Panc1 (cell line): ENCODE results near the gene FAM117B. TPM values are rescaled to one million over a fixed set of nuclear protein-coding genes. Genes with fewer than 3 reads are reported as not detected.

Source experiments
- ATAC-seq: fragments of 200-7000 bp; cut with Tn5 transposase; 2 replicates; pipeline ENCODE4 v1.9.1; 2020; ENCODE audit warnings: mild to moderate bottlenecking, moderate library complexity
- BruUV-seq: library from RNA; stranded (reverse); fragments of 400-500 nt; replicated peaks from 2 replicates; lab custom pipeline; 2021; lab: Mats Ljungman, UMichigan
- CTCF ChIA-PET: fragments of 300-600 bp; sonication (Branson Sonifier 250); formaldehyde crosslinking; loops from one replicate; lab custom pipeline; 2022; ENCODE audit warnings: antibody characterized with exemption; lab: Charles Lee
- POLR2A ChIA-PET: fragments of 300-600 bp; sonication (Branson Sonifier 250); formaldehyde crosslinking; loops from one replicate; lab custom pipeline; 2022; ENCODE audit warnings: antibody characterized with exemption; lab: Charles Lee
- DNase-seq: peaks from one replicate; pipeline ENCODE4 v3.0.0-alpha.2; 2010; ENCODE audit warnings: low read depth, low spot score
- H3K27ac ChIP-seq: 2 replicates; pipeline ENCODE4 v1.5.1; 2011; ENCODE audit warnings: mild to moderate bottlenecking, low read length, inconsistent platforms
- H3K27me3 ChIP-seq: fragments of 200-500 bp; sonication (Bioruptor generic); 2 replicates; pipeline ENCODE4 v1.6.0; 2014; ENCODE audit warnings: low read length, inconsistent platforms; ENCODE audit not compliant: control insufficient read depth, insufficient read depth
- H3K36me3 ChIP-seq: fragments of 200-500 bp; sonication (Bioruptor generic); 2 replicates; pipeline ENCODE4 v1.5.1; 2014; ENCODE audit warnings: inconsistent platforms, mild to moderate bottlenecking, low read length, moderate library complexity; ENCODE audit not compliant: control insufficient read depth, insufficient read depth
- H3K4me1 ChIP-seq: 2 replicates; pipeline ENCODE4 v1.5.1; 2011; ENCODE audit warnings: inconsistent platforms, mild to moderate bottlenecking, low read length, moderate library complexity; ENCODE audit not compliant: control insufficient read depth, insufficient read depth
- H3K4me3 ChIP-seq, 2 experiments: 2 replicates each; pipeline ENCODE4 v1.5.1; 2011 to 2012; ENCODE audit warnings: low read depth in 2 of 2, low read length in 2 of 2, mild to moderate bottlenecking in 2 of 2, inconsistent platforms in 1 of 2, moderate library complexity in 1 of 2
- H3K9me3 ChIP-seq: fragments of 200-500 bp; sonication (Bioruptor generic); 2 replicates; pipeline ENCODE4 v1.5.1; 2014; ENCODE audit warnings: low read depth, mild to moderate bottlenecking, inconsistent platforms, low read length, moderate library complexity; ENCODE audit not compliant: control insufficient read depth, insufficient read depth
- POLR2AphosphoS5 ChIP-seq: IDR thresholded peaks from 2 replicates; pipeline ENCODE4 v1.6.1; 2012; ENCODE audit warnings: mild to moderate bottlenecking, low read depth, low read length, moderate library complexity
- SIN3A ChIP-seq: IDR thresholded peaks from 2 replicates; pipeline ENCODE4 v1.6.1; 2012; ENCODE audit warnings: low read depth, mild to moderate bottlenecking, low read length, moderate library complexity, borderline replicate concordance; ENCODE audit not compliant: insufficient read depth
- TCF7L2 ChIP-seq: IDR thresholded peaks from 2 replicates; pipeline ENCODE4 v1.6.1; 2011; ENCODE audit warnings: mild to moderate bottlenecking, low read depth, low read length, inconsistent platforms
- in situ Hi-C: cut with HindIII; loops from 2 replicates; pipeline ENCODE4 v1.10.0; 2016; ENCODE audit warnings: low sequenced_read_pairs, low pct_unique_long_range_greater_than_20kb
- intact Hi-C: fragments of 100-400 bp; cut with micrococcal nuclease; formaldehyde crosslinking; loops from one replicate; pipeline ENCODE4 v1.10.0; 2022; ENCODE audit not compliant: unreplicated experiment
- total RNA-seq: library from RNA; stranded (reverse); gene quantifications from one replicate; pipeline ENCODE4 v1.2.1, GENCODE V29; 2021; ENCODE audit not compliant: unreplicated experiment
- TF ChIP-seq, protein P1 (sequence below), 2 experiments: IDR thresholded peaks; 2 replicates each; pipeline ENCODE4 v1.6.1; 2011 to 2012; ENCODE audit warnings: low read depth in 2 of 2, control low read depth in 1 of 2, low read length in 1 of 2, mild to moderate bottlenecking in 1 of 2, moderate library complexity in 1 of 2; ENCODE audit not compliant: insufficient read depth in 1 of 2
- TF ChIP-seq, protein P2 (sequence below): fragments of 450-650 bp; IDR thresholded peaks from 2 replicates; pipeline ENCODE4 v1.5.1; 2017; ENCODE audit warnings: mild to moderate bottlenecking

FAM117B gene
- total RNA-seq, 1 experiment from 2014 or later, result 7.8 TPM

DNA sequence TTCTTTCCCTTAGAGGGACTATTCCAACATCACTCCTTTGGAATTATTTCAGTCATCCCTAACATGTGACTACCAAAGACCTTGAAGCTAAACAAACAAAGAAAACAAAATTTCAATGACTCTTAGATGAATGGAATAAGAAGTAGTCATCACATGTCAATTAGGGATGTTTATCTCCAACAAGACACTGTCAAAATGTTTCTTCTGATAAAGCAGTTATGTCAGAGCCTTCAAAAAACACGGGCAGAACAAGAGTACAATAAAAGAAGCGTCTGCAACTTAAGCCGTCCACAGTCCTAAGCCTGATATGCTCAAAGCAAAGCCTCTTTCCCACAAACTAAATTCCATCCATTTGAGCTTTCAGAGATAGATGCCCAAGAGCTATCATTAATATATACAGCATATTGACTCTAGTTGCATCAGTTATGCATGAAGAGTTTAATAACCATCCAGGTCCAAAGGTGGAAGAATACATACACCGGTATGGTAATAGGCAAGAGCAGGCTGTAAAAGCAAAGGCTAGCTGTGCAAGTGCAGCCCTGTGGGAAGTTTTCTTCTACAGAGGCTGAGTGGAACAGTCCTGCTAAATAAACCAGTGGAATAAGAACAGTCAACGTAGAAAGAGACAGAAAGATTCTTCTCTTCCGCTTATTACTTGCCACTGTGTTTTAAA lies 138.7 kb downstream of the FAM117B start:
- Histone ChIP-seq H3K9me3 (no peaks in the 10 kb centered on the region), H3K4me3 (no peak overlapping the region), H3K36me3 (no peaks in the 10 kb centered on the region; the same call in 1 of the 2 replicates), H3K27me3 (no peaks in the 10 kb centered on the region), H3K4me1 (no peaks in the 10 kb centered on the region), H3K27ac (no peak overlapping the region)
- DNase-seq (no peak), ATAC-seq (no peak; the same call in 1 of the 2 replicates)
- in situ Hi-C loops, result no loop called here
- ChIA-PET CTCF (no interaction called here), POLR2A (no interaction called here)
- intact Hi-C loops, result no loop called here
- no peak for TF ChIP-seq TCF7L2
- TF ChIP-seq, protein P1, sequence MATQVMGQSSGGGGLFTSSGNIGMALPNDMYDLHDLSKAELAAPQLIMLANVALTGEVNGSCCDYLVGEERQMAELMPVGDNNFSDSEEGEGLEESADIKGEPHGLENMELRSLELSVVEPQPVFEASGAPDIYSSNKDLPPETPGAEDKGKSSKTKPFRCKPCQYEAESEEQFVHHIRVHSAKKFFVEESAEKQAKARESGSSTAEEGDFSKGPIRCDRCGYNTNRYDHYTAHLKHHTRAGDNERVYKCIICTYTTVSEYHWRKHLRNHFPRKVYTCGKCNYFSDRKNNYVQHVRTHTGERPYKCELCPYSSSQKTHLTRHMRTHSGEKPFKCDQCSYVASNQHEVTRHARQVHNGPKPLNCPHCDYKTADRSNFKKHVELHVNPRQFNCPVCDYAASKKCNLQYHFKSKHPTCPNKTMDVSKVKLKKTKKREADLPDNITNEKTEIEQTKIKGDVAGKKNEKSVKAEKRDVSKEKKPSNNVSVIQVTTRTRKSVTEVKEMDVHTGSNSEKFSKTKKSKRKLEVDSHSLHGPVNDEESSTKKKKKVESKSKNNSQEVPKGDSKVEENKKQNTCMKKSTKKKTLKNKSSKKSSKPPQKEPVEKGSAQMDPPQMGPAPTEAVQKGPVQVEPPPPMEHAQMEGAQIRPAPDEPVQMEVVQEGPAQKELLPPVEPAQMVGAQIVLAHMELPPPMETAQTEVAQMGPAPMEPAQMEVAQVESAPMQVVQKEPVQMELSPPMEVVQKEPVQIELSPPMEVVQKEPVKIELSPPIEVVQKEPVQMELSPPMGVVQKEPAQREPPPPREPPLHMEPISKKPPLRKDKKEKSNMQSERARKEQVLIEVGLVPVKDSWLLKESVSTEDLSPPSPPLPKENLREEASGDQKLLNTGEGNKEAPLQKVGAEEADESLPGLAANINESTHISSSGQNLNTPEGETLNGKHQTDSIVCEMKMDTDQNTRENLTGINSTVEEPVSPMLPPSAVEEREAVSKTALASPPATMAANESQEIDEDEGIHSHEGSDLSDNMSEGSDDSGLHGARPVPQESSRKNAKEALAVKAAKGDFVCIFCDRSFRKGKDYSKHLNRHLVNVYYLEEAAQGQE (IDR thresholded peaks at IDR 0.05; ENCODE audit: insufficient read depth in 1 of 2, low read depth in 2 of 2, low read length in 1 of 2), result no peak
- TF ChIP-seq POLR2AphosphoS5, result no peak
- TF ChIP-seq, protein P2, sequence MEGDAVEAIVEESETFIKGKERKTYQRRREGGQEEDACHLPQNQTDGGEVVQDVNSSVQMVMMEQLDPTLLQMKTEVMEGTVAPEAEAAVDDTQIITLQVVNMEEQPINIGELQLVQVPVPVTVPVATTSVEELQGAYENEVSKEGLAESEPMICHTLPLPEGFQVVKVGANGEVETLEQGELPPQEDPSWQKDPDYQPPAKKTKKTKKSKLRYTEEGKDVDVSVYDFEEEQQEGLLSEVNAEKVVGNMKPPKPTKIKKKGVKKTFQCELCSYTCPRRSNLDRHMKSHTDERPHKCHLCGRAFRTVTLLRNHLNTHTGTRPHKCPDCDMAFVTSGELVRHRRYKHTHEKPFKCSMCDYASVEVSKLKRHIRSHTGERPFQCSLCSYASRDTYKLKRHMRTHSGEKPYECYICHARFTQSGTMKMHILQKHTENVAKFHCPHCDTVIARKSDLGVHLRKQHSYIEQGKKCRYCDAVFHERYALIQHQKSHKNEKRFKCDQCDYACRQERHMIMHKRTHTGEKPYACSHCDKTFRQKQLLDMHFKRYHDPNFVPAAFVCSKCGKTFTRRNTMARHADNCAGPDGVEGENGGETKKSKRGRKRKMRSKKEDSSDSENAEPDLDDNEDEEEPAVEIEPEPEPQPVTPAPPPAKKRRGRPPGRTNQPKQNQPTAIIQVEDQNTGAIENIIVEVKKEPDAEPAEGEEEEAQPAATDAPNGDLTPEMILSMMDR, result no peak
- no peak for TF ChIP-seq SIN3A
- BruUV-seq, result no TSS peak

DNA sequence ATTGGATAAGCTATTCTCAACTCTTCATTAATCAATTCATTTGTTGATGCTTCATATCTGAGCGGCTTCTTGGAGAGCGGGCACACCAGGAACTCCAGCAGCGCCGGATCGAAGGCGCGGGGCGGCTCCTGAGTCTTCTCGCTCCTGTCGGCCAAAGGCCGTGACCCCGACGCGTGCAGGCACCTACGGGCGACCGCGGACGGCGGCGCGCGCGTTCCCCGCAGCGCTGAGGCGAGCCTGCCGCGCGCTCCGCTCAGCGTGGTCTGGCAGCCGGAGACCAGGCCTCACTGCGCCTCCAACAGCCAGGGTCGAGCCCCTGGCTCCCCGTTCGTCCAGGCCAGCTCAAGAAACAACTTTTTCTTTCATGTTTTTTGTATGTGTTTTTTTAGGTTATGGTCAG lies 139.3 kb downstream of the FAM117B start:
- H3K27me3 ChIP-seq, result no peaks in the 10 kb centered on the region
- no peak for ATAC-seq
- H3K4me3 ChIP-seq, result no peak overlapping the region
- no peak for DNase-seq
- H3K36me3 ChIP-seq, result no peaks in the 10 kb centered on the region; the same call in 1 of the 2 replicates
- CTCF ChIA-PET, result no interaction called here
- POLR2A ChIA-PET, result no interaction called here
- in situ Hi-C loops, result no loop called here
- intact Hi-C loops, result no loop called here
- TF ChIP-seq SIN3A, result no peak
- no peak for TF ChIP-seq POLR2AphosphoS5
- TF ChIP-seq, protein P1 (IDR thresholded peaks at IDR 0.05; ENCODE audit: insufficient read depth in 1 of 2, low read depth in 2 of 2, low read length in 1 of 2), result no peak
- TF ChIP-seq, protein P2, result no peak
- no peak for TF ChIP-seq TCF7L2
- H3K4me1 ChIP-seq, result no peaks in the 10 kb centered on the region
- BruUV-seq, result no TSS peak
- H3K27ac ChIP-seq, result no peak overlapping the region
- no peaks in the 10 kb centered on the region for H3K9me3 ChIP-seq
